Fibroblast of lung (primary cell): ENCODE results near the gene LMBRD1.

Experiments used
- CTCF ChIP-seq, 2 donors: IDR thresholded peaks in 1 of 2; conservative IDR thresholded peaks in 1 of 2; 1 replicate in 1 of 2; 2 replicates in 1 of 2; pipeline ENCODE4 v1.5.1; 2011 to 2012; ENCODE audit warnings: low read length in 2 of 2, control low read depth in 1 of 2, inconsistent platforms in 1 of 2, low read depth in 1 of 2, mild to moderate bottlenecking in 1 of 2
- EZH2 ChIP-seq: IDR thresholded peaks from 2 replicates; pipeline ENCODE4 v1.5.1; 2012; ENCODE audit warnings: low read length, control low read depth, mild to moderate bottlenecking; ENCODE audit errors: missing control alignments

GRCh38 chr6:69801225-69801624, 4.4 kb upstream of the LMBRD1 start:
- TF ChIP-seq CTCF (conservative IDR thresholded peaks at IDR 0.05 in 1 of 2, IDR thresholded peaks at IDR 0.05 in 1 of 2; ENCODE audit: low read depth in 1 of 2, low read length in 2 of 2) = no peak
- no peak for TF ChIP-seq EZH2
